GM03348 (cell line): ENCODE data around the gene AIFM1.
A peak's percentile ranks its signal among the peaks of the same experiment; 100 is the strongest.

Source experiments
- DNase-seq: peaks from one replicate; pipeline ENCODE4 v3.0.0; 2012; ENCODE audit warnings: low spot score

The AIFM1 gene

GRCh38 chrX:130091980-130092522, 73.6 kb downstream of the AIFM1 start:
- DNase-seq, result no peak

- no peak for DNase-seq
Observed at GRCh38 chrX:130090364-130090763, 75.3 kb downstream of the AIFM1 start.

DNA sequence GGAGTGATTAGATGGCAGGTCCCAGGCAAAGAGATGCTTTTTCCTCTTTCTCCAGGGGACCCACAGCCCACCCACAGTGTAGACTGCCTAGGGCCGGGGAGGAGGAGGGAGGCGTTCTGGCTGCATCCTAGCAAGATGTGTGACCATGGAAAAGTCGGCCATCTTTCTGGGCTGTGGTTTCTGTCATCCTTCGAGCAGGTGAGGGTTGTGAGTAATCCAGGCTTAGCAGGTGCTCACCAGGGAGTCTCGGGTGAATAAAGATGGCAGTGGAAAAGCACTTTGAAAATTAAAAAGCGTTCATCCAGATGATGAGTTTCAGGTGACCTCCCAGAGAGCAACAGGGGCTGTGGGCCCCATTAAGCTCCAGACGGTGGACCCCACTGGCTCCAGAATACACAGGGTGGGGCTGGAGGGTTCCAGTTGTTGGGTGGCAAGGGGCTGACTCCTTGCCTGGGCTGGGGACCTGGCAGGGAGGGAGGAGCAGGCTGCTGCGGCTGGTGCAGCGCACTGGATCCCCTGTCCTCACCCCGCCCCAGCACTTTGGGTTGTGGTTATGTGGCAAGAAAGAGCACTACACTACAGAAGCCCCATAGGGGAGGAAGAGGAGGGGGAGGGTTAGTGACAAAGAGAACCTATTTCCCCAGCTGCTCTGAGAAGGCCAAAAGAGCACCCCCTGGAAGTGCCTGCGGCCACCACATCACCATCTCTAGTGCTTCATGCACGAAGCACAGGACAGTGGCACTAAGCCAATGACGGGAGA, 79.0 kb downstream of the AIFM1 start:
- DNase-seq, result no peak

- DNase-seq, result peak; percentile 18
Observed at GRCh38 chrX:130085551-130086446, 79.8 kb downstream of the AIFM1 start.

GRCh38 chrX:130084631-130085237, 80.9 kb downstream of the AIFM1 start:
- DNase-seq, result no peak

DNA sequence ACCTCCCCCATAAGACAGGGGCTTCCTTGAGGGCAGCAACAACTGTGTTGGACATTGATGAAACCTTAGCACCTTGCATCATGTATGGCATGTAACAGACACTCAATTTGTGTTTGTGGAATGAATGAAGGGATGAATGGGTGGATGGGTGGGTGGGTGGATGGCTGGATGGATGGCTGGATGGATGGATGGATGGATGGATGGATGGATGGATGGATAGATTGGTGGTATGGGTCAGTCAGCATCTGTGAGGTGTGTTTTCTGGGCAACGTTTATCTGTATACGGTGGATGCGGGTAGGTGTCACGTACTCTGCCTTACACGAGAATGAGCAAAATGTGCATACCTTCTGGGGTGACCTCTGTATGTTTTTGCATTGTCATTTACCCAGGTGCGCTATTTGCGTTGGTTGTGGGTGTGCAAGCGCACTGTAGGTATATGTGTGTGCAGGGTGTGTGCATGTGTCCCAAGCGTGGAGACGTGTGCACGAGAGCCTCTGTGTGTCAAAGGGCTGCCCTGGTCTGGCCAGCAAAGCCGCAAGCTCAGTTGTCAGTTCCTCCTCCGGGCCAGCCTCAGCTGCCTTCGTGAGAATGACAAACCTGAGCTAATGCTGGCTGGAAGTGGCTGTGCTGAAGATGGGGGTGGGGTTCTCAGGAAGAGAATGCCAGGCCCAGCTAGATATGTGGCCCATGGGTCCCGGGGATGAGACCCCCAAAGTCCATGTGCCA, 81.8 kb downstream of the AIFM1 start:
- DNase-seq, result no peak

GRCh38 chrX:130083107-130083490, 82.5 kb downstream of the AIFM1 start:
- no peak for DNase-seq

DNA sequence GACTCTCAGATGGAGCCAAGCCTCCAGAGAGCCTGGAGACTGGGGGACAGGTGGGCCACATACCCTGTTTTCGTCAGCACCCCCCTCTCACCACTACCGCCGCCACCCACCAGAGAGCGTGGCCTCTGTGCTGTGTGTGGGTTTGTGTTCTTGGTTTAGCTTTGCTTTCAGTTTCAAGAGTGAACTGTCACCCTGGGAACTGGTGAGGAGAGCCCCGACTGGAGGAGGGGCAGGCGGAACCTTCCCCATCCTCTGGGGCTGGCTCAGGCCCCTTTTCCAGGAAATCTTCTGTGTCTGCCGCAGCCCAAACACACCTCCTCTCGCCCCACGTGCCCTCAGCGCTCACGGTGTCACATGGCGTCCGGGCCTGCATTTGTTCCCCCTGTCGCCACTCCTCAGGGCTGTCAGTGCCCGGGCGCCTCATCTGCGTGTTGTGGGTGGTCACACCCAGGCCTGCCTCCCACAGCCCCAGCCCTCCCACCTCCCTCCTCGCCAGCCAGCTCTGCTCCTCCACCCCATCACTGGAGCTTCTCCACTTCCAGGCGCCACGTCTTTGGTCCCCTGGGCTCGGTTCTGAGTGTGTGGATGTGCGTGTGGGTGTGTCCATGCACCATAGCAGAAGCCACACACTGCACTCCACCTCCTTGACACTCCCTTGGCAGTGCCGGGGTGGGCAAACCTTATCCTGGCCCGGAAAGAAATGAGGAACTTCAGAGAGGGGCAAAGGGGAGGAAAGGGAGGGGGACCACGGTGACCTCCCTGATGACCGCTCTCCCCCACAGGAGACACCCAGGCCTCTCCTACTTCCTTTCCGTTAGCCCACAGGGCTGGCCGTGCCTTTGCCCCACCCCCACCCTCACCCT, 83.2 kb downstream of the AIFM1 start:
- DNase-seq, result peak; percentile 31

- DNase-seq, result peak; percentile 33
Observed at GRCh38 chrX:130081421-130082045, 84.1 kb downstream of the AIFM1 start.

GRCh38 chrX:130080791-130081367, 84.8 kb downstream of the AIFM1 start:
- DNase-seq, result no peak

DNA sequence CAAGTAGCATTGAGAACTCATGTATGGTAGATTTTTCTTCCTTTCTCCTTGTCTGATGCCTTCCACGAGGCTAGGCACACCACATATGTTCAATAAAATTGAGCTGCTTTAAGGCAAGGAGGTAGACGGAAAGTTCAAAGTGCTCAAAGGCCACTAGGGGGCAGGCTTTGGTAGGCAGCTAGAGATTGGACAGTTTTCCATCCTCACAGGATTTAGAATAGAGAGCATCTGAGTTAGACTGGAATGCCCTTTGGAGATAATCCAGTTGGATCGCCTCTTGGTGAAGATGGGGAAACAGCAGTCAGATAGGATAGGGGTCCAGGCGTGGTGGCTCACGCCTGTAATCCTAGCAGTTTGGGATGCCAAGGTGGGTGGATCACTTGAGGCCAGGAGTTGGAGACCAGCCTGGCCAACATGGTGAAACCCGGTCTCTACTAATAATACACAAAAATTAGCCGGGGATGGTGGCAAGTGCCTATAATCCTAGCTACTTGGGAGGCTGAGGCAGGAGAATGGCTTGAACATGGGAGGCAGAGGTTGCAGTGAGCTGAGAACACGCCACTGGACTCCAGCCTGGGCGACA, 85.7 kb downstream of the AIFM1 start:
- DNase-seq, result peak; percentile 80
